ENCODE data around the gene PHC2. TPM values are rescaled to one million over a fixed set of nuclear protein-coding genes. Genes with fewer than 3 reads are reported as not detected.

PHC2 gene
- total and polyA plus RNA-seq, 2 donors from 2014 or later = 118 to 149 TPM

DNA sequence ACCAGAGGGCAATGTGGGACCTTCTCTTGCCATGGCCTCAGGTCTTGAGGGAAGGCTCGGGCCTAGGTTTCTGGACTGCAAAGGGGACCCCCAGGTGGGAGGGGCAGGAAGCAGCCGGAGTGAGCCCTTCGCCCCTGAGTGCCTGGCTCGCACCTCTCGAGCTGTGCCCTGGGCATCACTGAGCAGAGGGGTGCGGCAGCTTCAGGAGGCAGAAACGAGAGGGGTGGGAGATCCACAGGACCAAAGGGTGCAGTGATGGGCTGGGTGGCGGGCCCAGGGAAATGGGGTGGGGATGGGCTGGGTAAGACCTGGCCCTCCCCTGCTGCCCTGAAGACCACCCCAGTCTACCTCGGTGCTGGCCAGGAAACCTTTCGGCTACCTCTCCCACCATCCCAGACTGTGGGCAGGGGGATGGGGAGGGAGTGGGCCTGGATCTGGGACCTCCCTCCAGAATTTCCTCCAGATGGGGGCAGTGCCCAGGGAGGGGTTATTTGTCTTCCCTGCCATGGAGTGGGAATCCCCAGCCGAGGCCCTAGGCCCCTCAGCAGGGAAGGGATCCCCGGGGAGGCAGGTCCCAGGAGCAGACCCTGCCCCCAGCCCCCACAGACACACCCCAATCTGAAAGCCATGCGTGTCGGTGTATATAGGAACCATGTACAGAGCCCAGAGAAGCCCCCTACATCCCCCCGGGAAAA is 131.3 kb downstream of the PHC2 start:
- Histone ChIP-seq H3K9ac (ENCODE audit: low read length in 3 of 3) (no peak overlapping the region), H3K4me1 (ENCODE audit: control insufficient read depth in 2 of 3, insufficient read depth in 2 of 3, low read depth in 1 of 3, low read length in 3 of 3) (peaks cover 0 to 12% (median 6%) of the 10 kb centered on the region in 3 donors), H3K4me3 (ENCODE audit: low read length in 3 of 3) (no peak overlapping the region), H3K9me3 (ENCODE audit: control insufficient read depth in 2 of 3, insufficient read depth in 1 of 3, low read length in 3 of 3) (no peaks in the 10 kb centered on the region), H3K27ac (ENCODE audit: low read depth in 2 of 2, low read length in 2 of 2) (no peak overlapping the region), H3K27me3 (ENCODE audit: control insufficient read depth, insufficient read depth, low read length) (no peaks in the 10 kb centered on the region), H3K36me3 (ENCODE audit: control insufficient read depth in 2 of 3, insufficient read depth in 3 of 3, low read length in 3 of 3) (peaks cover 3 to 23% (median 8%) of the 10 kb centered on the region in 3 donors)
- FAIRE-seq (no peak), DNase-seq (no peak)
- intact Hi-C loops (cut with DNase I) = loop anchor here (5.0 kb wide), 1 partner anchor 68 kb away; no protein-coding TSS in a partner anchor
- TF ChIP-seq, protein P1, sequence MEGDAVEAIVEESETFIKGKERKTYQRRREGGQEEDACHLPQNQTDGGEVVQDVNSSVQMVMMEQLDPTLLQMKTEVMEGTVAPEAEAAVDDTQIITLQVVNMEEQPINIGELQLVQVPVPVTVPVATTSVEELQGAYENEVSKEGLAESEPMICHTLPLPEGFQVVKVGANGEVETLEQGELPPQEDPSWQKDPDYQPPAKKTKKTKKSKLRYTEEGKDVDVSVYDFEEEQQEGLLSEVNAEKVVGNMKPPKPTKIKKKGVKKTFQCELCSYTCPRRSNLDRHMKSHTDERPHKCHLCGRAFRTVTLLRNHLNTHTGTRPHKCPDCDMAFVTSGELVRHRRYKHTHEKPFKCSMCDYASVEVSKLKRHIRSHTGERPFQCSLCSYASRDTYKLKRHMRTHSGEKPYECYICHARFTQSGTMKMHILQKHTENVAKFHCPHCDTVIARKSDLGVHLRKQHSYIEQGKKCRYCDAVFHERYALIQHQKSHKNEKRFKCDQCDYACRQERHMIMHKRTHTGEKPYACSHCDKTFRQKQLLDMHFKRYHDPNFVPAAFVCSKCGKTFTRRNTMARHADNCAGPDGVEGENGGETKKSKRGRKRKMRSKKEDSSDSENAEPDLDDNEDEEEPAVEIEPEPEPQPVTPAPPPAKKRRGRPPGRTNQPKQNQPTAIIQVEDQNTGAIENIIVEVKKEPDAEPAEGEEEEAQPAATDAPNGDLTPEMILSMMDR (IDR thresholded peaks at IDR 0.05; ENCODE audit: borderline replicate concordance, extremely low read depth, insufficient read depth) = no peak

DNA sequence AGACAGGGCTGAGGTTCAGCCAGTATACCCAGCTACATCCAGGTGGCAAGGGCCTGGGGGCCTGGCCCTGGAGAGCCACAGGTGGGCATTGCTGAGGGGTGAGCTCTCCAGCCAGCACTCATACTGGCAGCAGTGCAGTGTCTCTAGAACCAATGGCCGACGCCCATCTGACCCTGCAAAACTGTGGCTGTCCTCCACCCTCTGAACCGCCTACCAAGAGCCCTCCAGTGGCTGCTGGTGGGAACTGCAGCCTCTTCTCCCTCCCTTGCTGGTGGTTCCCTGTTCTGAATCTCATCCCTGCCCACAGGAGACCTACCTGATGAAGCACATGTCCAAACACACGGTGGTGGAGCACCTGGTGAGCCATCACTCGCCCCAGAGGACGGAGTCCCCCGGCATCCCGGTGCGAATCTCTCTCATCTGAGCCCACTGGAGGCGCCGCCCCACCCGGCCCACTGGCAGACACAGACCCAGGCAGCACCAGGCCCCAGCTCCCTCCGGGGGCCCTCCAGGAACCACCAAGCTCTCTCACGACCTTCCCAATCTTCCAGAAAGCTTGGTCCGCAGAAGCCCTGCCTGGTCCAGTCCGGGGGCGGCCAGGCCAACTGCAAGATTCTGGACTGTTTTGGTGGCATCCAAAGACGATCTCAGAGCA is 132.1 kb downstream of the PHC2 start:
- no peak overlapping the region for H3K27ac ChIP-seq (ENCODE audit: low read depth in 2 of 2, low read length in 2 of 2)
- TF ChIP-seq, protein P1 (IDR thresholded peaks at IDR 0.05; ENCODE audit: borderline replicate concordance, extremely low read depth, insufficient read depth) = peak; percentile 80
- FAIRE-seq = no peak

DNA sequence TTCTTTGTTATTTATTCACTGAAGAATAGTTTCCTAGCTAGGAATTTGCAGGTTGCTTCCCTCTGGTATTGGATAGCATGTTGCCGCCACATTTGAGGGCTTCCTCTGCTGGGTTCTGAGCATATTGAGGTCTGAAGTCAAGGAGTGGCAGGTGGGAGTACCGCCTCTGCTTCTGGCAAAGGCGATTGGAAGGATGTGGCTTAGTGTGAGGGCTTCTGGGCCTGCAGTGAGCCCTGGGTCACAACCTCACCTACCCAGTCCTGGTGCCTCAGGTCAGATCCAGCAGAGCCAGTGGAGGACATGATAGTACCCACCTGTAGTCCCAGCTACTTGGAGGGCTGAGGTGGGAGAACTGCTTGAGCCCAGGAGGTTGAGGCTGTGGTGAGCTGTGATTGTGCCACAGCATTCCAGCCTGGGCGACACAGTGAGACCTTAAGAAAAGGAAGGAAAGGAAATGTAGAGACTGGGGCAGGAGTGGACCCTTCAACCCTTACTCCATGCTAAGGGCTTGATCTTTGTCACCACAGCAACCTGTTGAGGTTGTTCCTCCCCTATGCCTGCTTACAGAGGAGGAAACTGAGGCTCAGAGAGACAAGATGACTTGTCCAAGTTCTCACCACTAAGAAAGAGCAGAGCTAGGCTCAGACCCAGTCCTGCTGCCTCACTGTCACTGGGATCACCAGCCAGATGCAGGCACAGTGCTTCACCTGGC is 132.8 kb downstream of the PHC2 start:
- Histone ChIP-seq H3K4me3 (ENCODE audit: low read length in 3 of 3) (no peak overlapping the region), H3K9ac (ENCODE audit: low read length in 3 of 3) (no peak overlapping the region), H3K27ac (ENCODE audit: low read depth in 2 of 2, low read length in 2 of 2) (no peak overlapping the region), H3K4me1 (ENCODE audit: control insufficient read depth in 2 of 3, insufficient read depth in 2 of 3, low read depth in 1 of 3, low read length in 3 of 3) (peaks cover 0 to 9% (median 6%) of the 10 kb centered on the region in 3 donors), H3K36me3 (ENCODE audit: control insufficient read depth in 2 of 3, insufficient read depth in 3 of 3, low read length in 3 of 3) (peaks cover 8 to 33% (median 12%) of the 10 kb centered on the region in 3 donors), H3K9me3 (ENCODE audit: control insufficient read depth in 2 of 3, insufficient read depth in 1 of 3, low read length in 3 of 3) (no peaks in the 10 kb centered on the region), H3K27me3 (ENCODE audit: control insufficient read depth, insufficient read depth, low read length) (no peaks in the 10 kb centered on the region)
- FAIRE-seq (no peak), DNase-seq (no peak)
- TF ChIP-seq, protein P1 (IDR thresholded peaks at IDR 0.05; ENCODE audit: borderline replicate concordance, extremely low read depth, insufficient read depth) = no peak
- intact Hi-C loops (cut with DNase I) = loop anchor here (5.0 kb wide), 1 partner anchor 69 kb away; no protein-coding TSS in a partner anchor

More for the DNA sequence above, 132.1 kb downstream of the PHC2 start:
- no peak overlapping the region for H3K9ac ChIP-seq (ENCODE audit: low read length in 3 of 3)
- DNase-seq = peak; percentile 35 to 88 (median 67)
- intact Hi-C loops (cut with DNase I) = loop anchor here (5.0 kb wide), 1 partner anchor 69 kb away; no protein-coding TSS in a partner anchor
- peaks cover 0 to 9% (median 6%) of the 10 kb centered on the region in 3 donors for H3K4me1 ChIP-seq (ENCODE audit: control insufficient read depth in 2 of 3, insufficient read depth in 2 of 3, low read depth in 1 of 3, low read length in 3 of 3)
- H3K4me3 ChIP-seq (ENCODE audit: low read length in 3 of 3) = no peak overlapping the region
- H3K27me3 ChIP-seq (ENCODE audit: control insufficient read depth, insufficient read depth, low read length) = no peaks in the 10 kb centered on the region
- peaks cover 5 to 32% (median 12%) of the 10 kb centered on the region in 3 donors for H3K36me3 ChIP-seq (ENCODE audit: control insufficient read depth in 2 of 3, insufficient read depth in 3 of 3, low read length in 3 of 3)
- H3K9me3 ChIP-seq (ENCODE audit: control insufficient read depth in 2 of 3, insufficient read depth in 1 of 3, low read length in 3 of 3) = no peaks in the 10 kb centered on the region

Data from kidney (tissue), 14 donors.